OCI-LY1 (cell line): ENCODE measurements around the gene LRMDA.

ENCODE experiments used
- CTCF ChIP-seq: fragments of 200-600 bp; sonication (generic), shearing (Covaris generic); IDR thresholded peaks from 2 replicates; pipeline ENCODE4 v1.5.1; 2017; ENCODE audit warnings: mild to moderate bottlenecking, antibody characterized with exemption, low read length, moderate library complexity, mixed read lengths
- EZH2 ChIP-seq: fragments of 200-600 bp; sonication (generic), shearing (Covaris generic); IDR thresholded peaks from 2 replicates; pipeline ENCODE4 v1.8.0; 2017; ENCODE audit warnings: borderline replicate concordance, mixed run types, mild to moderate bottlenecking, antibody characterized with exemption, low read length, moderate library complexity, mixed read lengths

- no peak for TF ChIP-seq CTCF
- no peak for TF ChIP-seq EZH2
Observed at GRCh38 chr10:75400163-75400770, 31.2 kb upstream of the LRMDA start.
